Body of pancreas (tissue), 4 donors: ENCODE data around the gene GNG3. TPM values are rescaled to one million over a fixed set of nuclear protein-coding genes. Genes with fewer than 3 reads are reported as not detected.
"Not testable (repeated sequence)": the region's sequence is repeated elsewhere in the genome, so short reads cannot be mapped to it uniquely, and the experiment has no call there.

Experiments
- ATAC-seq: fragments of 150-250 bp; one replicate; pipeline ENCODE4 v1.9.1; 2016
- DNase-seq, 4 donors: peaks; one replicate each; pipeline ENCODE4 v3.0.0-alpha.2; 2019
- H3K27ac ChIP-seq, 4 donors: fragments of 200-600 bp; sonication (generic); 1 replicate in 3 of 4; 2 replicates in 1 of 4; pipeline versions ENCODE4 v1.5.1 to v1.6.1; 2016 to 2019; ENCODE audit warnings: mild to moderate bottlenecking in 1 of 4, mixed read lengths in 1 of 4, moderate library complexity in 1 of 4
- H3K27me3 ChIP-seq, 2 donors: fragments of 200-600 bp; sonication (generic); one replicate each; pipeline ENCODE4 v1.6.0; 2016; ENCODE audit warnings: mild to moderate bottlenecking in 1 of 2
- H3K36me3 ChIP-seq, 2 donors: fragments of 200-600 bp; sonication (generic); replicated peaks in 1 of 2; 2 replicates each; pipeline ENCODE4 v1.5.1; 2016; ENCODE audit warnings: low read depth in 2 of 2; ENCODE audit not compliant: insufficient read depth in 1 of 2
- H3K4me1 ChIP-seq: fragments of 200-600 bp; sonication (generic); one replicate; pipeline ENCODE4 v1.6.0; 2016
- H3K4me3 ChIP-seq, 2 donors: fragments of 200-600 bp; sonication (generic); 1 replicate in 1 of 2; 2 replicates in 1 of 2; pipeline ENCODE4 v1.5.1; 2016 to 2019
- H3K9me3 ChIP-seq, 3 donors: fragments of 200-600 bp; sonication (generic); 1 replicate in 2 of 3; 2 replicates in 1 of 3; pipeline ENCODE4 v1.5.1; 2016
- CTCF ChIP-seq, 7 experiments: fragments of 450-650 bp in 4 of 7; fragments of 200-600 bp in 3 of 7; sonication (generic) in 3 of 7; IDR thresholded peaks; one replicate each; pipeline ENCODE4 v1.5.1; 2016 to 2019; ENCODE audit warnings: antibody characterized with exemption in 7 of 7
- POLR2A ChIP-seq, 3 donors: fragments of 450-650 bp; IDR thresholded peaks; one replicate each; pipeline ENCODE4 v1.6.1; 2016; ENCODE audit warnings: antibody characterized with exemption in 3 of 3, mild to moderate bottlenecking in 2 of 3
- WGBS, 2 donors: methylation state at CpG; one replicate each; pipeline ENCODE4 v1.1.5; 2017; 5-methylcytosine and 5-hydroxymethylcytosine counted together
- intact Hi-C: fragments of 100-400 bp; cut with DNase I; formaldehyde crosslinking; loops from one replicate; pipeline ENCODE4 v1.15.1; 2023
- total RNA-seq, 2 donors: library from RNA; depleted of rRNA; stranded (reverse); fragments of >200 nt; gene quantifications; one replicate each; pipeline ENCODE4 v1.1.0, GENCODE V29; 2016

GNG3 gene
- total RNA-seq, 2 donors from 2014 or later = 1.0 TPM; not detected in 1

- no peak for TF ChIP-seq CTCF (IDR thresholded peaks at IDR 0.05)
- no peak for TF ChIP-seq POLR2A (IDR thresholded peaks at IDR 0.05)
- 54 to 58% methylated on average over 7 of the region's 7 CpGs for WGBS, 2 donors
- no peaks in the 10 kb centered on the region for H3K9me3 ChIP-seq
- H3K4me1 ChIP-seq = peaks cover 27% of the 10 kb centered on the region
- peaks cover 0 to 2% of the 10 kb centered on the region in 2 donors for H3K36me3 ChIP-seq
- H3K27me3 ChIP-seq = peaks cover 0 to 2% of the 10 kb centered on the region in 2 donors
- peak overlapping the region in 1 of 4 donors; percentile 50 for H3K27ac ChIP-seq
- ATAC-seq (peak; percentile 36), DNase-seq (peak in 3 of 4 donors; percentile 43 to 62 (median 43))
- H3K4me3 ChIP-seq = no peak overlapping the region
- intact Hi-C loops = no loop called here
Measured at GRCh38 chr11:62682518-62682917, 25.0 kb upstream of the GNG3 start.

- intact Hi-C loops = no loop called here
- no peak for DNase-seq
- 44 to 66% methylated on average over 14 to 55 of the region's 74 CpGs for WGBS, 2 donors
Measured at GRCh38 chr11:62687508-62688396, 19.7 kb upstream of the GNG3 start.

GRCh38 chr11:62688491-62688890 is 19.0 kb upstream of the GNG3 start:
- H3K4me3 ChIP-seq = no peak overlapping the region
- no peak for ATAC-seq
- H3K9me3 ChIP-seq = no peaks in the 10 kb centered on the region
- DNase-seq = no peak
- no peaks in the 10 kb centered on the region for H3K4me1 ChIP-seq
- H3K27ac ChIP-seq = no peak overlapping the region
- intact Hi-C loops = no loop called here
- WGBS, 2 donors = 18 to 30% methylated on average over 1 of the region's 1 CpG
- H3K36me3 ChIP-seq = peaks cover 0 to 4% of the 10 kb centered on the region in 2 donors
- peaks cover 0 to 8% of the 10 kb centered on the region in 2 donors for H3K27me3 ChIP-seq
- TF ChIP-seq CTCF (IDR thresholded peaks at IDR 0.05) (no peak), POLR2A (IDR thresholded peaks at IDR 0.05) (no peak)

More at GRCh38 chr11:62687508-62688396, 19.7 kb upstream of the GNG3 start:
- Histone ChIP-seq H3K27me3 (peaks cover 0 to 8% of the 10 kb centered on the region in 2 donors), H3K36me3 (peaks cover 0 to 4% of the 10 kb centered on the region in 2 donors), H3K4me1 (no peaks in the 10 kb centered on the region), H3K9me3 (no peaks in the 10 kb centered on the region), H3K27ac (no peak overlapping the region), H3K4me3 (no peak overlapping the region)
- ATAC-seq = no peak
- TF ChIP-seq CTCF (IDR thresholded peaks at IDR 0.05) = no peak
- TF ChIP-seq POLR2A (IDR thresholded peaks at IDR 0.05) = no peak

GRCh38 chr11:62689421-62690183 is 17.9 kb upstream of the GNG3 start, which contains the start of gene LRRN4CL:
Gene LRRN4CL, minus strand, starts transcription at chr11:62689530. Its CDS starts 1,022 bp downstream, at chr11:62688508.
- 39 to 60% methylated on average over 11 of the region's 11 CpGs for WGBS, 2 donors
- peak in 3 of 4 donors; percentile 42 to 59 (median 52) for DNase-seq
- intact Hi-C loops = loop anchor here (10.0 kb wide), 1 partner anchor 275 kb away; the partner anchor contains the start of gene SCGB1A1

GRCh38 chr11:62693624-62694023 is 13.9 kb upstream of the GNG3 start:
- not testable (repeated sequence) for H3K4me1 ChIP-seq, ATAC-seq, H3K36me3 ChIP-seq, H3K4me3 ChIP-seq, H3K27ac ChIP-seq, H3K9me3 ChIP-seq, H3K27me3 ChIP-seq, DNase-seq
- WGBS, 2 donors = 66 to 83% methylated on average over 4 of the region's 4 CpGs
- intact Hi-C loops = loop anchor here (10.0 kb wide), 1 partner anchor 279 kb away; the partner anchor contains the start of gene SCGB1A1

More at GRCh38 chr11:62689421-62690183, 17.9 kb upstream of the GNG3 start, which contains the start of gene LRRN4CL:
- no peak within 1 kb of the TSS for H3K4me3 ChIP-seq
- peaks cover 0 to 8% of the 10 kb centered on the region in 2 donors for H3K27me3 ChIP-seq
- H3K9me3 ChIP-seq = no peaks in the 10 kb centered on the region
- no peaks in the 10 kb centered on the region for H3K4me1 ChIP-seq
- H3K36me3 ChIP-seq = peaks cover 0 to 4% of the 10 kb centered on the region in 2 donors
- peak; percentile 54 for ATAC-seq
- no peak for TF ChIP-seq POLR2A (IDR thresholded peaks at IDR 0.05)
- no peak for TF ChIP-seq CTCF (IDR thresholded peaks at IDR 0.05)
- no peak within 1 kb of the TSS for H3K27ac ChIP-seq
